Kidney epithelial cell (primary cell): Measurements from ENCODE around the gene ANKRD37. TPM values are rescaled to one million over a fixed set of nuclear protein-coding genes. Genes with fewer than 3 reads are reported as not detected.
"Not testable (repeated sequence)": the region's sequence is repeated elsewhere in the genome, so short reads cannot be mapped to it uniquely, and the experiment has no call there.

ENCODE experiments used
- DNase-seq: peaks from one replicate; pipeline ENCODE4 v3.0.0-alpha.2; 2010; ENCODE audit warnings: low read depth
- H3K27me3 ChIP-seq: 2 replicates; pipeline ENCODE4 v1.6.0; 2011; ENCODE audit warnings: low read length; ENCODE audit not compliant: control insufficient read depth, insufficient read depth
- H3K36me3 ChIP-seq: 2 replicates; pipeline ENCODE4 v1.5.1; 2011; ENCODE audit warnings: low read length; ENCODE audit not compliant: control insufficient read depth, insufficient read depth
- H3K4me3 ChIP-seq: 2 replicates; pipeline ENCODE4 v1.5.1; 2011; ENCODE audit warnings: low read depth, mild to moderate bottlenecking, control low read depth, low read length
- total RNA-seq: library from RNA; depleted of rRNA; stranded (reverse); fragments of >200 nt; gene quantifications from 2 replicates; pipeline ENCODE4 v1.2.3, GENCODE V29; 2015
- TF ChIP-seq, protein P1 (sequence below): IDR thresholded peaks from 2 replicates; pipeline ENCODE4 v1.5.1; 2011; ENCODE audit warnings: mild to moderate bottlenecking, moderate library complexity, low read length, control low read depth, inconsistent platforms; ENCODE audit not compliant: insufficient read depth, poor library complexity, severe bottlenecking

The ANKRD37 gene
- total RNA-seq, 1 donor from 2014 or later, result 1.7 TPM

DNA sequence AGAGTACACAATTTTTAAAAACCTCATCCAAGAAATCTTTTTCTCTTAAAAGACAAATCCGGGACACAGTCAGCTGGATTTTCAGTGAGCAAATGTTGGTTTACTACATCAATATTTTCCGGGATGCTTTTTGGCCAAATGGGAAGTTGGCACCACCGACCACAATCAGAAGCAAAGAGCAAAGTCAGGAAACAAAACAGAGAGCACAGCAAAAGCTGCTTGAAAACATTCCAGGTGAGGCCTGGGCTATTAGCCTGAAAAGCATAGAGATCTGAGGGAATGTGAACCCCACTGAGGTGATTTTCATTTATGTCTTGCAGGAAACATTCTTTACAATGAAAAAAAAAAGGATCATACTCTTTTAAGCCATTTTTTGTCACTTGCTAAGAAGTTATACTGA, 34.8 kb upstream of the ANKRD37 start:
- no peaks in the 10 kb centered on the region for H3K36me3 ChIP-seq
- TF ChIP-seq, protein P1, sequence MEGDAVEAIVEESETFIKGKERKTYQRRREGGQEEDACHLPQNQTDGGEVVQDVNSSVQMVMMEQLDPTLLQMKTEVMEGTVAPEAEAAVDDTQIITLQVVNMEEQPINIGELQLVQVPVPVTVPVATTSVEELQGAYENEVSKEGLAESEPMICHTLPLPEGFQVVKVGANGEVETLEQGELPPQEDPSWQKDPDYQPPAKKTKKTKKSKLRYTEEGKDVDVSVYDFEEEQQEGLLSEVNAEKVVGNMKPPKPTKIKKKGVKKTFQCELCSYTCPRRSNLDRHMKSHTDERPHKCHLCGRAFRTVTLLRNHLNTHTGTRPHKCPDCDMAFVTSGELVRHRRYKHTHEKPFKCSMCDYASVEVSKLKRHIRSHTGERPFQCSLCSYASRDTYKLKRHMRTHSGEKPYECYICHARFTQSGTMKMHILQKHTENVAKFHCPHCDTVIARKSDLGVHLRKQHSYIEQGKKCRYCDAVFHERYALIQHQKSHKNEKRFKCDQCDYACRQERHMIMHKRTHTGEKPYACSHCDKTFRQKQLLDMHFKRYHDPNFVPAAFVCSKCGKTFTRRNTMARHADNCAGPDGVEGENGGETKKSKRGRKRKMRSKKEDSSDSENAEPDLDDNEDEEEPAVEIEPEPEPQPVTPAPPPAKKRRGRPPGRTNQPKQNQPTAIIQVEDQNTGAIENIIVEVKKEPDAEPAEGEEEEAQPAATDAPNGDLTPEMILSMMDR, result no peak
- no peak for DNase-seq
- H3K27me3 ChIP-seq, result no peaks in the 10 kb centered on the region
- no peak overlapping the region for H3K4me3 ChIP-seq

- H3K4me3 ChIP-seq, H3K36me3 ChIP-seq, DNase-seq, H3K27me3 ChIP-seq: not testable (repeated sequence)
Observed at GRCh38 chr4:185362570-185362969, 34.1 kb upstream of the ANKRD37 start.

- Histone ChIP-seq H3K36me3 (no peaks in the 10 kb centered on the region), H3K27me3 (no peaks in the 10 kb centered on the region), H3K4me3 (no peak overlapping the region)
- no peak for DNase-seq
- TF ChIP-seq, protein P1, result no peak
Observed at GRCh38 chr4:185363251-185363650, 33.4 kb upstream of the ANKRD37 start.

- H3K36me3 ChIP-seq, result no peaks in the 10 kb centered on the region
- no peak for DNase-seq
- TF ChIP-seq, protein P1, result no peak
- no peak overlapping the region for H3K4me3 ChIP-seq
- no peaks in the 10 kb centered on the region for H3K27me3 ChIP-seq
Observed at GRCh38 chr4:185364886-185365285, 31.8 kb upstream of the ANKRD37 start.

DNA sequence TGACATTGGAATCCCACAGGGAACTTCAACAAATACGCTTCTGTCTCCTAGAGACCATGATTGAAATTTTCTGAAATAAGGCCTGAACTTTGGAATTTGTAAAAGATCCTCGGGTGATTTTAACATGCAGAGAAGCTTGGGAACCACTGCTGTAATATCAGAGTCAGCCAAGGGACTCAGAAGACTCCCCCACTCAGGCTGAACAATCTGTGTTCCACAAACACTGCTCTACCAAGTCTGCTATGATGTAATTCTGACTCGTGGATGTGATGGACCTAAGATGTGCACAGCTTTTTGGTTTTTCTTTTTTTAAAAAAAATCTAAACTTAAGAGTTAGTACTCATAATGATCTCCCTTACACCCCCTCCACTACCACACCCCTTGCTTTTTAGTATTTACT, 26.9 kb upstream of the ANKRD37 start:
- no peak overlapping the region for H3K4me3 ChIP-seq
- H3K27me3 ChIP-seq, result no peaks in the 10 kb centered on the region
- DNase-seq, result no peak
- H3K36me3 ChIP-seq, result no peaks in the 10 kb centered on the region
- TF ChIP-seq, protein P1, result no peak

GRCh38 chr4:185370268-185370949, 26.2 kb upstream of the ANKRD37 start:
- TF ChIP-seq, protein P1, result no peak
- Histone ChIP-seq H3K27me3 (no peaks in the 10 kb centered on the region), H3K4me3 (no peak overlapping the region), H3K36me3 (no peaks in the 10 kb centered on the region)
- DNase-seq, result no peak
